AG10803 (cell line): ENCODE measurements around the gene MS4A4E.

Experiments used
- DNase-seq: peaks from one replicate; pipeline ENCODE4 v3.0.0; 2010; ENCODE audit warnings: low read depth
- H3K4me3 ChIP-seq: 2 replicates; pipeline ENCODE4 v1.5.1; 2011; ENCODE audit warnings: mild to moderate bottlenecking, low read length, control low read depth
- CTCF ChIP-seq: conservative IDR thresholded peaks from 2 replicates; pipeline ENCODE4 v1.5.1; 2011; ENCODE audit warnings: mild to moderate bottlenecking, low read length, control low read depth, inconsistent platforms

MS4A4E gene

GRCh38 chr11:60222141-60222540, 20.8 kb downstream of the MS4A4E start:
- no peak for DNase-seq
- TF ChIP-seq CTCF: no peak

GRCh38 chr11:60221692-60222091, 21.2 kb downstream of the MS4A4E start:
- no peak for TF ChIP-seq CTCF
- H3K4me3 ChIP-seq: no peak overlapping the region
- no peak for DNase-seq

More at GRCh38 chr11:60222141-60222540, 20.8 kb downstream of the MS4A4E start:
- H3K4me3 ChIP-seq: no peak overlapping the region

GRCh38 chr11:60221181-60221580, 21.8 kb downstream of the MS4A4E start:
- H3K4me3 ChIP-seq: no peak overlapping the region
- TF ChIP-seq CTCF: no peak
- no peak for DNase-seq

GRCh38 chr11:60214386-60214785, 28.6 kb downstream of the MS4A4E start:
- no peak for TF ChIP-seq CTCF
- no peak for DNase-seq
- H3K4me3 ChIP-seq: no peak overlapping the region

GRCh38 chr11:60211206-60211605, 31.7 kb downstream of the MS4A4E start:
- DNase-seq: no peak
- no peak overlapping the region for H3K4me3 ChIP-seq
- no peak for TF ChIP-seq CTCF

GRCh38 chr11:60209977-60210376, 33.0 kb downstream of the MS4A4E start:
- no peak for TF ChIP-seq CTCF
- no peak for DNase-seq
- no peak overlapping the region for H3K4me3 ChIP-seq

- no peak for DNase-seq
- TF ChIP-seq CTCF: no peak
- H3K4me3 ChIP-seq: no peak overlapping the region
These were observed 34.0 kb downstream of the MS4A4E start for GRCh38 chr11:60208951-60209350.
